ENCODE data around the gene SLC12A6. TPM values are rescaled to one million over a fixed set of nuclear protein-coding genes. Genes with fewer than 3 reads are reported as not detected.
A peak's percentile ranks its signal among the peaks of the same experiment; 100 is the strongest.

Gene SLC12A6
- total and polyA plus RNA-seq, 2 of the 13 experiments (the other 11 are each of a cell fraction or from before 2014, with no cell fraction given), result 15.2 to 30.1 TPM

GRCh38 chr15:34209421-34210282 lies 127.9 kb downstream of the SLC12A6 start, which contains the start of gene KATNBL1 (continued):
- TF ChIP-seq ETV6 (CRISPR knock-in tag; conservative IDR thresholded peaks at IDR 0.05), result no peak
- TF ChIP-seq TRAFD1 (CRISPR knock-in tag; IDR thresholded peaks at IDR 0.05; ENCODE audit: borderline replicate concordance), result no peak
- no peak for TF ChIP-seq IRF1 (CRISPR knock-in tag; IDR thresholded peaks at IDR 0.05; ENCODE audit: low read depth)
- TF ChIP-seq, protein P1, sequence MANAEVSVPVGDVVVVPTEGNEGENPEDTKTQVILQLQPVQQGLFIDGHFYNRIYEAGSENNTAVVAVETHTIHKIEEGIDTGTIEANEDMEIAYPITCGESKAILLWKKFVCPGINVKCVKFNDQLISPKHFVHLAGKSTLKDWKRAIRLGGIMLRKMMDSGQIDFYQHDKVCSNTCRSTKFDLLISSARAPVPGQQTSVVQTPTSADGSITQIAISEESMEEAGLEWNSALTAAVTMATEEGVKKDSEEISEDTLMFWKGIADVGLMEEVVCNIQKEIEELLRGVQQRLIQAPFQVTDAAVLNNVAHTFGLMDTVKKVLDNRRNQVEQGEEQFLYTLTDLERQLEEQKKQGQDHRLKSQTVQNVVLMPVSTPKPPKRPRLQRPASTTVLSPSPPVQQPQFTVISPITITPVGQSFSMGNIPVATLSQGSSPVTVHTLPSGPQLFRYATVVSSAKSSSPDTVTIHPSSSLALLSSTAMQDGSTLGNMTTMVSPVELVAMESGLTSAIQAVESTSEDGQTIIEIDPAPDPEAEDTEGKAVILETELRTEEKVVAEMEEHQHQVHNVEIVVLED (CRISPR knock-in tag; IDR thresholded peaks at IDR 0.05; ENCODE audit: borderline replicate concordance), result peak; percentile 74
- no peak for TF ChIP-seq FOXP1 (IDR thresholded peaks at IDR 0.05)
- TF ChIP-seq FOXP1 (CRISPR knock-in tag; IDR thresholded peaks at IDR 0.05), result no peak
- TF ChIP-seq ZNF251 (CRISPR knock-in tag; IDR thresholded peaks at IDR 0.05), result no peak
- TF ChIP-seq DRAP1 (CRISPR knock-in tag; IDR thresholded peaks at IDR 0.05), result peak; percentile 75
- TF ChIP-seq BCL6 (CRISPR knock-in tag; IDR thresholded peaks at IDR 0.05), result 0 out of 2 replicates have a peak, but pooled peaks have one; percentile 17
- no peak for TF ChIP-seq ELF4 (CRISPR knock-in tag; IDR thresholded peaks at IDR 0.05; ENCODE audit: borderline replicate concordance)
- TF ChIP-seq, protein P2, sequence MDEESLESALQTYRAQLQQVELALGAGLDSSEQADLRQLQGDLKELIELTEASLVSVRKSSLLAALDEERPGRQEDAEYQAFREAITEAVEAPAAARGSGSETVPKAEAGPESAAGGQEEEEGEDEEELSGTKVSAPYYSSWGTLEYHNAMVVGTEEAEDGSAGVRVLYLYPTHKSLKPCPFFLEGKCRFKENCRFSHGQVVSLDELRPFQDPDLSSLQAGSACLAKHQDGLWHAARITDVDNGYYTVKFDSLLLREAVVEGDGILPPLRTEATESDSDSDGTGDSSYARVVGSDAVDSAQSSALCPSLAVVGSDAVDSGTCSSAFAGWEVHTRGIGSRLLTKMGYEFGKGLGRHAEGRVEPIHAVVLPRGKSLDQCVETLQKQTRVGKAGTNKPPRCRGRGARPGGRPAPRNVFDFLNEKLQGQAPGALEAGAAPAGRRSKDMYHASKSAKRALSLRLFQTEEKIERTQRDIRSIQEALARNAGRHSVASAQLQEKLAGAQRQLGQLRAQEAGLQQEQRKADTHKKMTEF (CRISPR knock-in tag; IDR thresholded peaks at IDR 0.05), result peak; percentile 79; the same call in 1 of the 2 replicates
- no peak for TF ChIP-seq TBX3 (IDR thresholded peaks at IDR 0.05; ENCODE audit: borderline replicate concordance)
- no peak for TF ChIP-seq HDAC6 (IDR thresholded peaks at IDR 0.05; ENCODE audit: low read depth, low read length)
- peak; percentile 68; the same call in 1 of the 2 replicates for TF ChIP-seq THAP11 (CRISPR knock-in tag; IDR thresholded peaks at IDR 0.05)
- TF ChIP-seq, protein P3, sequence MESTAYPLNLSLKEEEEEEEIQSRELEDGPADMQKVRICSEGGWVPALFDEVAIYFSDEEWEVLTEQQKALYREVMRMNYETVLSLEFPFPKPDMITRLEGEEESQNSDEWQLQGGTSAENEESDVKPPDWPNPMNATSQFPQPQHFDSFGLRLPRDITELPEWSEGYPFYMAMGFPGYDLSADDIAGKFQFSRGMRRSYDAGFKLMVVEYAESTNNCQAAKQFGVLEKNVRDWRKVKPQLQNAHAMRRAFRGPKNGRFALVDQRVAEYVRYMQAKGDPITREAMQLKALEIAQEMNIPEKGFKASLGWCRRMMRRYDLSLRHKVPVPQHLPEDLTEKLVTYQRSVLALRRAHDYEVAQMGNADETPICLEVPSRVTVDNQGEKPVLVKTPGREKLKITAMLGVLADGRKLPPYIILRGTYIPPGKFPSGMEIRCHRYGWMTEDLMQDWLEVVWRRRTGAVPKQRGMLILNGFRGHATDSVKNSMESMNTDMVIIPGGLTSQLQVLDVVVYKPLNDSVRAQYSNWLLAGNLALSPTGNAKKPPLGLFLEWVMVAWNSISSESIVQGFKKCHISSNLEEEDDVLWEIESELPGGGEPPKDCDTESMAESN (CRISPR knock-in tag; conservative IDR thresholded peaks at IDR 0.05), result peak; percentile 56; the same call in 1 of the 2 replicates
- TF ChIP-seq CHD4 (IDR thresholded peaks at IDR 0.05; ENCODE audit: borderline replicate concordance, low read length), result no peak
- no peak for TF ChIP-seq ZBTB8A (CRISPR knock-in tag; IDR thresholded peaks at IDR 0.05; ENCODE audit: borderline replicate concordance, low read depth)
- TF ChIP-seq IRF2 (CRISPR knock-in tag; IDR thresholded peaks at IDR 0.05), result peak; percentile 44; the same call in 1 of the 2 replicates
- TF ChIP-seq CC2D1A (CRISPR knock-in tag; IDR thresholded peaks at IDR 0.05), result no peak
- TF ChIP-seq ZNF234 (CRISPR knock-in tag; conservative IDR thresholded peaks at IDR 0.05), result no peak
- no peak for TF ChIP-seq DPF2 (CRISPR knock-in tag; IDR thresholded peaks at IDR 0.05; ENCODE audit: borderline replicate concordance, low read depth)

All from HepG2 (cell line).